ENCODE data around the gene PLEKHO1.
"Not testable (repeated sequence)": the region's sequence is repeated elsewhere in the genome, so short reads cannot be mapped to it uniquely, and the experiment has no call there.

The PLEKHO1 gene

GRCh38 chr1:150192012-150192411 lies 42.3 kb downstream of the PLEKHO1 start:
- H3K4me3 ChIP-seq (ENCODE audit: insufficient read depth, low read depth, low read length): no peak overlapping the region
- no peaks in the 10 kb centered on the region for H3K9me3 ChIP-seq (ENCODE audit: control insufficient read depth, low read length)
- no peaks in the 10 kb centered on the region for H3K36me3 ChIP-seq (ENCODE audit: control insufficient read depth, insufficient read depth, low read length)
- no peaks in the 10 kb centered on the region for H3K4me1 ChIP-seq (ENCODE audit: control insufficient read depth, insufficient read depth, low read length)
- no peaks in the 10 kb centered on the region for H3K27me3 ChIP-seq (ENCODE audit: control insufficient read depth, insufficient read depth, low read length, poor library complexity, severe bottlenecking)
- 92 to 100% methylated on average over 2 of the region's 2 CpGs for WGBS, 2 experiments
- H3K27ac ChIP-seq (ENCODE audit: insufficient read depth, low read depth, low read length, poor library complexity, severe bottlenecking): no peak overlapping the region

GRCh38 chr1:150194381-150195031 lies 44.8 kb downstream of the PLEKHO1 start:
- Histone ChIP-seq H3K4me1 (ENCODE audit: control insufficient read depth, insufficient read depth, low read length) (no peaks in the 10 kb centered on the region), H3K27me3 (ENCODE audit: control insufficient read depth, insufficient read depth, low read length, poor library complexity, severe bottlenecking) (no peaks in the 10 kb centered on the region), H3K27ac (ENCODE audit: insufficient read depth, low read depth, low read length, poor library complexity, severe bottlenecking) (no peak overlapping the region), H3K36me3 (ENCODE audit: control insufficient read depth, insufficient read depth, low read length) (no peaks in the 10 kb centered on the region), H3K9me3 (ENCODE audit: control insufficient read depth, low read length) (no peaks in the 10 kb centered on the region), H3K4me3 (ENCODE audit: insufficient read depth, low read depth, low read length) (no peak overlapping the region)
- 82 to 89% methylated on average over 3 to 4 of the region's 4 CpGs for WGBS, 2 experiments

- Histone ChIP-seq H3K9me3 (ENCODE audit: control insufficient read depth, low read length) (no peaks in the 10 kb centered on the region), H3K4me3 (ENCODE audit: insufficient read depth, low read depth, low read length) (no peak overlapping the region), H3K27ac (ENCODE audit: insufficient read depth, low read depth, low read length, poor library complexity, severe bottlenecking) (no peak overlapping the region), H3K4me1 (ENCODE audit: control insufficient read depth, insufficient read depth, low read length) (no peaks in the 10 kb centered on the region), H3K36me3 (ENCODE audit: control insufficient read depth, insufficient read depth, low read length) (no peaks in the 10 kb centered on the region), H3K27me3 (ENCODE audit: control insufficient read depth, insufficient read depth, low read length, poor library complexity, severe bottlenecking) (no peaks in the 10 kb centered on the region)
- 76 to 83% methylated on average over 1 of the region's 1 CpG for WGBS, 2 experiments
Measured at GRCh38 chr1:150196417-150196816, 46.7 kb downstream of the PLEKHO1 start.

GRCh38 chr1:150207281-150207971 lies 57.7 kb downstream of the PLEKHO1 start:
- H3K4me3 ChIP-seq (ENCODE audit: insufficient read depth, low read depth, low read length): no peak overlapping the region
- H3K9me3 ChIP-seq (ENCODE audit: control insufficient read depth, low read length): no peaks in the 10 kb centered on the region
- no peak overlapping the region for H3K27ac ChIP-seq (ENCODE audit: insufficient read depth, low read depth, low read length, poor library complexity, severe bottlenecking)
- no peaks in the 10 kb centered on the region for H3K4me1 ChIP-seq (ENCODE audit: control insufficient read depth, insufficient read depth, low read length)
- no peaks in the 10 kb centered on the region for H3K27me3 ChIP-seq (ENCODE audit: control insufficient read depth, insufficient read depth, low read length, poor library complexity, severe bottlenecking)
- H3K36me3 ChIP-seq (ENCODE audit: control insufficient read depth, insufficient read depth, low read length): no peaks in the 10 kb centered on the region
- WGBS, 2 experiments: 92 to 96% methylated on average over 7 of the region's 7 CpGs

GRCh38 chr1:150208460-150208859 lies 58.7 kb downstream of the PLEKHO1 start:
- H3K27me3 ChIP-seq (ENCODE audit: control insufficient read depth, insufficient read depth, low read length, poor library complexity, severe bottlenecking); H3K9me3 ChIP-seq (ENCODE audit: control insufficient read depth, low read length); H3K36me3 ChIP-seq (ENCODE audit: control insufficient read depth, insufficient read depth, low read length); H3K4me1 ChIP-seq (ENCODE audit: control insufficient read depth, insufficient read depth, low read length); H3K27ac ChIP-seq (ENCODE audit: insufficient read depth, low read depth, low read length, poor library complexity, severe bottlenecking); H3K4me3 ChIP-seq (ENCODE audit: insufficient read depth, low read depth, low read length): not testable (repeated sequence)
- 91 to 92% methylated on average over 5 to 6 of the region's 6 CpGs for WGBS, 2 experiments

Data from ectodermal cell (in vitro differentiated cells).